ENCODE results near the gene ICAM4.

- TF ChIP-seq EZH2phosphoT487 (IDR thresholded peaks at IDR 0.05; ENCODE audit: insufficient read depth, low read depth) = no peak
- no peak for TF ChIP-seq EZH2 (IDR thresholded peaks at IDR 0.05; ENCODE audit: insufficient read depth, poor library complexity, severe bottlenecking)
These were observed 4.3 kb downstream of the ICAM4 start for GRCh38 chr19:10290876-10291553.
